Cardiac septum (tissue), 1 donor: ENCODE data around the gene HOXA3. TPM values are rescaled to one million over a fixed set of nuclear protein-coding genes. Genes with fewer than 3 reads are reported as not detected.

Source experiments
- microRNA-seq: library from miRNA; unstranded; fragments of <30 nt; microRNA quantifications from one replicate; pipeline ENCODE4 v1.2.0, GENCODE V29; 2020
- total RNA-seq: library from RNA; stranded (reverse); fragmentation: NEBNext Ultra II Directional; extraction: Animal tissue kit (Norgen Biotek cat#: 25700); gene quantifications from one replicate; pipeline ENCODE4 v1.2.1, GENCODE V29; 2021
- donor health status: DM: no; HTN: no; CAD: no.

Gene HOXA3
- total RNA-seq, 1 donor from 2014 or later, result 0.40 TPM

Small RNA genes within 50 kb of the gene (microRNA-seq; reads per million reads assigned to microRNA genes)
- gene MIR196B, result 13.3 reads per million, percentile 26 among the genes with 10 or more reads in this experiment

Other genes starting within 250 kb of the HOXA3 start
- gene HOXA1, start 56.6 kb downstream of the HOXA3 start, total RNA-seq, result 0.19 TPM
- 0.30 TPM for gene HOXA2, start 49.9 kb downstream of the HOXA3 start, total RNA-seq
- 1.1 TPM for gene HOXA4, start 21.8 kb downstream of the HOXA3 start, total RNA-seq
- gene HOXA5, start 8.9 kb downstream of the HOXA3 start, total RNA-seq, result 0.30 TPM
- gene HOXA6, start 4.8 kb downstream of the HOXA3 start, total RNA-seq, result not detected
- gene HOXA7, start 4.1 kb upstream of the HOXA3 start, total RNA-seq, result not detected
- gene HOXA9, start 13.0 kb upstream of the HOXA3 start, total RNA-seq, result not detected
- not detected for gene HOXA10, start 21.7 kb upstream of the HOXA3 start, total RNA-seq
- gene HOXA11, start 32.6 kb upstream of the HOXA3 start, total RNA-seq, result not detected
- gene HOXA13, start 47.5 kb upstream of the HOXA3 start, total RNA-seq, result not detected
- gene EVX1, start 90.2 kb upstream of the HOXA3 start, total RNA-seq, result not detected